Nephron (organoid): ENCODE results near the gene SIVA1.

Source experiments
- H3K27ac Mint-ChIP-seq, 3 experiments: 2 replicates each; pipeline ENCODE4 v1.8.0; 2020; ENCODE audit warnings: mixed read lengths in 3 of 3, mild to moderate bottlenecking in 2 of 3, moderate library complexity in 1 of 3
- H3K27me3 Mint-ChIP-seq: 2 replicates; pipeline ENCODE4 v1.8.0; 2021; ENCODE audit warnings: low read depth, mild to moderate bottlenecking, moderate library complexity, mixed read lengths
- H3K36me3 Mint-ChIP-seq: 2 replicates; pipeline ENCODE4 v1.8.0; 2020; ENCODE audit warnings: low read depth, mixed read lengths
- H3K4me1 Mint-ChIP-seq: 2 replicates; pipeline ENCODE4 v1.8.0; 2020; ENCODE audit warnings: mixed read lengths
- H3K4me3 Mint-ChIP-seq, 3 experiments: 2 replicates each; pipeline ENCODE4 v1.8.0; 2020; ENCODE audit warnings: mild to moderate bottlenecking in 3 of 3, mixed read lengths in 3 of 3, moderate library complexity in 2 of 3
- H3K9me3 Mint-ChIP-seq: 2 replicates; pipeline ENCODE4 v1.8.0; 2020; ENCODE audit warnings: mixed read lengths
- CTCF ChIP-seq, 3 experiments: fragments of 200-600 bp; sonication (generic); IDR thresholded peaks; one replicate each; pipeline ENCODE4 v1.5.0; 2021; ENCODE audit warnings: antibody characterized with exemption in 3 of 3; ENCODE audit not compliant: unreplicated experiment in 3 of 3

Gene SIVA1

GRCh38 chr14:104786091-104786586, 33.2 kb downstream of the SIVA1 start:
- TF ChIP-seq CTCF (IDR thresholded peaks at IDR 0.05; ENCODE audit: unreplicated experiment in 3 of 3) = no peak
- Mint-ChIP-seq H3K27ac (no peak overlapping the region), H3K9me3 (no peaks in the 10 kb centered on the region), H3K4me3 (no peak overlapping the region), H3K4me1 (no peaks in the 10 kb centered on the region), H3K36me3 (no peaks in the 10 kb centered on the region), H3K27me3 (no peaks in the 10 kb centered on the region)

- no peak overlapping the region for H3K27ac Mint-ChIP-seq
- H3K4me1 Mint-ChIP-seq = peaks cover 5% of the 10 kb centered on the region
- no peak for TF ChIP-seq CTCF (IDR thresholded peaks at IDR 0.05; ENCODE audit: unreplicated experiment in 3 of 3)
- no peaks in the 10 kb centered on the region for H3K9me3 Mint-ChIP-seq
- peaks cover 4% of the 10 kb centered on the region for H3K36me3 Mint-ChIP-seq
- no peaks in the 10 kb centered on the region for H3K27me3 Mint-ChIP-seq
- H3K4me3 Mint-ChIP-seq = no peak overlapping the region
Observed at GRCh38 chr14:104786726-104787675, 34.1 kb downstream of the SIVA1 start.

GRCh38 chr14:104787736-104788135, 34.8 kb downstream of the SIVA1 start:
- Mint-ChIP-seq H3K9me3 (no peaks in the 10 kb centered on the region), H3K36me3 (peaks cover 4% of the 10 kb centered on the region), H3K4me3 (no peak overlapping the region), H3K27me3 (no peaks in the 10 kb centered on the region), H3K27ac (no peak overlapping the region), H3K4me1 (peaks cover 7% of the 10 kb centered on the region)
- no peak for TF ChIP-seq CTCF (IDR thresholded peaks at IDR 0.05; ENCODE audit: unreplicated experiment in 3 of 3)

DNA sequence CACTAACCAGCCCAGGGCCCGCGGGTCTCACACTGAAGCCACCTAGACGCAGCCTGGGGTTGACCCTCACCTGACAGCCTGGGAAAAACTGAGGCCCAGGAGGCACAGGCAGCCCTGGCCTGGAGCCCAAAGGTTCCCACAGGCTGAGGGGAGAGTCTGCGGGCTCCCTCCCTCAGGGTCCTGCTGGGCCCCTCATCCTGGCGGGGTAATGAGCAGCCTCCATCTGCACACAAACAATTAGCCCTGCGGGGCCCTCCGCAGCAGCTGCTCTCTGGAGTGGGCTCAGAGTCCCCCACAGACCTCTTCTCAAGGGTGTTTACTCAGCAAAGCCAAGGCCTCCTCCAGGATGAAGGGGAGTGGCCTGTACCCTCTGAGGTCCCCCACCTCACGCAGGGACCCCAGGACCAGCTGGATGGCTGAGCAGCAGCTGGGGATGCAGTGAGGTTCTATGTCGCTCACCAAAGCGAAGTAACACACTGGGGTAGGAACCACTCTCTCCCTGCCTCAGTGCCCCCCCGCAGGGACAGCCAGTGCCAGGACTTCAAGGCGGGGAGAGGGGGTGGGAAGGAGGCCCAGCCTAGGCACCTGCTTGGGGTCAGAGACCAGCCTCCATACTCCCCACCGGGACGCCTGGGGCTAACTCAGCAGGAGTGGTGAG, 35.3 kb downstream of the SIVA1 start:
- Mint-ChIP-seq H3K36me3 (peaks cover 4% of the 10 kb centered on the region), H3K27ac (no peak overlapping the region), H3K27me3 (no peaks in the 10 kb centered on the region), H3K9me3 (no peaks in the 10 kb centered on the region), H3K4me3 (no peak overlapping the region), H3K4me1 (peaks cover 12% of the 10 kb centered on the region)
- no peak for TF ChIP-seq CTCF (IDR thresholded peaks at IDR 0.05; ENCODE audit: unreplicated experiment in 3 of 3)

DNA sequence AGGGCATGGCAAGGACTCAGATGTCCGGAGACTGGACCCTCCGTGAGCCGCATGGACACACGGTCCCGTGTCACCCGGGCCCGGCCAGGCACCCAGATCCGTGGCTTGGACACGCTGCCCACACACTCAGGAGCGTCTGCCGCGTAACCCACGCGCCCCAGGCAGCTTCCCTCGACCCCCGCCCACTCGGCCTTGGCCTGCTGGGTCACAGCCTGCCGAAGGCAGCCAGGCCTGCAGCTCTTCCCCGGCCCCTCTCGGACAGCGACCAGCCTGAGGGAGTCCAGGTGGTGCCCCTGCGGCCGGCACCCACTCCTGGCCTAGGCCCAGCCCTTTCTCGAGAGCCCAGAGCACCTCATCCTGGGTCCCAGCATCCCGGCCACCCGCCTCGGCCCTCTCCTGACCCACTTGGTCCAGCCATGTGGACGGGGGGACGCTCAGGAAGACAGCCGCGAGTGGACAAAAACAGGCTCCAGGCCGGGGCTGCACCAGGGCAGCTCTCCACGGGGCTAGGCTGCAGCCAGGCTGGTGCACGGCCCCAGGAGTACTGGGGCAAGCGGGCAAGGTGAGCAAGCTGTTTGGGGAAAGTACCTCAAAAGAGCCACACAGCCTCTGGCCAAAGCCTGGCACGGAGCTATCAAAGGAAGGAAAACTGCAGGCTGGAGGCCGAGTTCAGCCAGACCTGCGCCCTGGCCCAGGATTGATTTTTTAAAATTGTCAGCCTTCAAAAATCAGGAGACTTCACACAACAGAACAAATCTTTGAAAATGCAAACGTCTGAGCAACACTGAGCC, 36.1 kb downstream of the SIVA1 start:
- Mint-ChIP-seq H3K9me3 (no peaks in the 10 kb centered on the region), H3K27ac (no peak overlapping the region), H3K4me1 (peaks cover 20% of the 10 kb centered on the region), H3K27me3 (no peaks in the 10 kb centered on the region), H3K4me3 (no peak overlapping the region), H3K36me3 (peaks cover 4% of the 10 kb centered on the region)
- TF ChIP-seq CTCF (IDR thresholded peaks at IDR 0.05; ENCODE audit: unreplicated experiment in 3 of 3) = no peak
